Measurements from ENCODE around the gene KRT33B. TPM values are rescaled to one million over a fixed set of nuclear protein-coding genes. Genes with fewer than 3 reads are reported as not detected.

KRT33B gene
- total RNA-seq, 3 donors from 2014 or later = not detected

DNA sequence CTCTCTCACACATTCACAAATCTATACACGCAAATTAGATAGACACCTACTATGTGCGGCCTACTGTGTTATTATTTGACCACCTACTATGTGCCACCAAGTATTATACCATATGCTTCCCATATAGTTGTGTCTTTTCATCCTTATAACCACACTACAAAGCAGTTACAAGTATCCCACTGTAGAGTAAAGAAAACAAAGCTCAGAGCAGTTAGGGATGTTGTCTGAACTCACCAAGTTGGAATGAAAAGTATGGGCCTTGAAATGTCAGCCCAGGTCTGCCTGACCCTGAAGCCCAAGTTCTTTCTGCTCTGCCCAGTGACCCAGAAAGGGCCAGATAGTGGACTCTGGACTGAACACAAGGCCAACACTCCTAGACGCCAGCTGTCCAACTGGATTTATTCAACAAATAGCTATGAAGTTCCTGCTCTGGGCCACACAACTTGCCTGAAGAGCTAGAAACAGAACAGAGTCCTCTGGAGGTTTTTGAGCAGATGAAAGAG lies 46.3 kb upstream of the KRT33B start:
- H3K4me1 ChIP-seq (ENCODE audit: low read depth) = no peaks in the 10 kb centered on the region
- no peak overlapping the region for H3K4me3 ChIP-seq
- no peak for TF ChIP-seq CTCF (IDR thresholded peaks at IDR 0.05)
- no peaks in the 10 kb centered on the region for H3K9me3 ChIP-seq
- ATAC-seq (no peak), DNase-seq (no peak)
- no peaks in the 10 kb centered on the region for H3K36me3 ChIP-seq (ENCODE audit: low read depth)
- intact Hi-C loops (cut with DNase I, micrococcal nuclease) = no loop called here

- no peak for ATAC-seq
- Histone ChIP-seq H3K9me3 (no peaks in the 10 kb centered on the region), H3K4me1 (ENCODE audit: low read depth) (no peaks in the 10 kb centered on the region), H3K36me3 (ENCODE audit: low read depth) (no peaks in the 10 kb centered on the region), H3K4me3 (no peak overlapping the region)
- intact Hi-C loops (cut with DNase I, micrococcal nuclease) = no loop called here
- DNase-seq = no peak
- no peak for TF ChIP-seq CTCF (IDR thresholded peaks at IDR 0.05)
These were observed 45.8 kb upstream of the KRT33B start for GRCh38 chr17:41415411-41415810.

DNA sequence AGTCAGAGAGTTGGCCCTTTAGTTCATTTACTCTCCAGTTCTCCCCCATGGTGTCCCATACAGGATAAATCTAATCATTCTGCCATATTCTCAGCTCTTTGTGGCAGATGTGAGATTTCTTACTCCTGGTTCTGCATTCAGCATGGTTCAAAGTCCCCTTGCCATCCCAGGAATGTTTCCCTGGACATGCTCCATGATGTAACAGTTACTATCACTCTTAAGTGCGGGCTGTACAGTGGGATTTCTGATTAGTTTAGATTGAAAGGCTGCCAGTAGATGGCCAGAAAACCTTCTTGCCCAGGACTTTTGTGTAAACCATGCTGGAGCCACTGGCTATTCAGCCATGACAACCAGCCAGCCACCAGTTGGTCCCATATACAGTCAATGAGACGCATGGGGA lies 44.4 kb upstream of the KRT33B start:
- H3K4me1 ChIP-seq (ENCODE audit: low read depth) = no peaks in the 10 kb centered on the region
- H3K4me3 ChIP-seq = no peak overlapping the region
- H3K9me3 ChIP-seq = no peaks in the 10 kb centered on the region
- no peaks in the 10 kb centered on the region for H3K36me3 ChIP-seq (ENCODE audit: low read depth)
- intact Hi-C loops (cut with DNase I, micrococcal nuclease) = no loop called here
- TF ChIP-seq CTCF (IDR thresholded peaks at IDR 0.05) = no peak
- ATAC-seq = no peak
- no peak for DNase-seq

DNA sequence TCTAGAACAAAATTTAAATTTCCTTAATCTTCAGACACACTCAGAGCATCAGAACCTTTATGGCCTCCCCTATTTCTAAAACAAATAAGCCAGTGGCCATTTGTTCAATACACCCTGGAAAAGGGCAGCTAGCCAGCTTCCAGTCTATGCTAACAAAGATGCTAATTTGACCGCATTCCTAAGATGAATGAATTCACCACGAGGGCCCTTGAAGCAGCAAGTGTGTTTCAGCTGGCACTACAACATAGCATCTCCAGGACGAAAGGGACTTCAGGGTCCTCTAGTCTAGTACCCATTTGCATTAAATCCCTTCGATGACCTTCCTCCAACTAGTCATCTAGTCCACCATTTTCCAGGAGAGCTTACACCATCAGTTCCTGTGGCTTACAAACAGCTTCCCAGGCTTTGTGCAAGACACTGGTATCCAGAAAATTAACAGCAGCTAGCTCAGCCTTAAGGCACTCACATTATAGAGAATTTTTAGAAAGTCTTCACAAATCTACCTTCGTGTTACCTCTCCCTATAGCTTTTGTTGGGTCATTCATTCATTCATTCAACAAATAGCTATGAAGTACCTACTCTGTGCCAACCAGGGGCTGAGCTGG lies 43.8 kb upstream of the KRT33B start:
- DNase-seq = no peak
- intact Hi-C loops (cut with DNase I, micrococcal nuclease) = no loop called here
- Histone ChIP-seq H3K36me3 (ENCODE audit: low read depth) (no peaks in the 10 kb centered on the region), H3K9me3 (no peaks in the 10 kb centered on the region), H3K4me1 (ENCODE audit: low read depth) (no peaks in the 10 kb centered on the region), H3K4me3 (no peak overlapping the region)
- ATAC-seq = no peak
- TF ChIP-seq CTCF (IDR thresholded peaks at IDR 0.05) = no peak

- DNase-seq (no peak), ATAC-seq (no peak)
- intact Hi-C loops (cut with DNase I, micrococcal nuclease) = no loop called here
- TF ChIP-seq CTCF (IDR thresholded peaks at IDR 0.05) = no peak
- no peaks in the 10 kb centered on the region for H3K36me3 ChIP-seq (ENCODE audit: low read depth)
- H3K4me3 ChIP-seq = no peak overlapping the region
- no peaks in the 10 kb centered on the region for H3K9me3 ChIP-seq
- H3K4me1 ChIP-seq (ENCODE audit: low read depth) = no peaks in the 10 kb centered on the region
These were observed 41.6 kb upstream of the KRT33B start for GRCh38 chr17:41411072-41411840.
